ENCODE measurements around the gene CHST9.

DNA sequence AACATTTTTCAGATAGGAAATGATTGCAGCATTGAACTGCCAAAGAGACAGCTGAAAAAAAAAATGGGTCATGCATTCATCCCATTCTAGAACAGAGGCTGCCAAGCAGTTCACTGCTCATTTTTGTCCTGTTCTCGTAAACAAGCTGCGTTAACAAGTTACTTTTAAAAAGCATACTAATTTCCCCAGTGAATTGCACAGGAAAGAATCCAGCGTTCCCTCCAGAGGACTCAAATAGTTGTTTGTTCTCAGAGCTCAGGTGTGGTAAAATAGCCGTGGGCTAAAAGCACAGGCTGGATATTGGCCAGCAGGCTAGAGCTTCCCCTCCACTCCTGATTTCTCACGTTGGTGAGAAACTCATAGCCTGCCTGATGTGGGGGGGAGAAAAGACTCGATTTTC is 243.5 kb downstream of the CHST9 start:
- TF ChIP-seq, protein P1, sequence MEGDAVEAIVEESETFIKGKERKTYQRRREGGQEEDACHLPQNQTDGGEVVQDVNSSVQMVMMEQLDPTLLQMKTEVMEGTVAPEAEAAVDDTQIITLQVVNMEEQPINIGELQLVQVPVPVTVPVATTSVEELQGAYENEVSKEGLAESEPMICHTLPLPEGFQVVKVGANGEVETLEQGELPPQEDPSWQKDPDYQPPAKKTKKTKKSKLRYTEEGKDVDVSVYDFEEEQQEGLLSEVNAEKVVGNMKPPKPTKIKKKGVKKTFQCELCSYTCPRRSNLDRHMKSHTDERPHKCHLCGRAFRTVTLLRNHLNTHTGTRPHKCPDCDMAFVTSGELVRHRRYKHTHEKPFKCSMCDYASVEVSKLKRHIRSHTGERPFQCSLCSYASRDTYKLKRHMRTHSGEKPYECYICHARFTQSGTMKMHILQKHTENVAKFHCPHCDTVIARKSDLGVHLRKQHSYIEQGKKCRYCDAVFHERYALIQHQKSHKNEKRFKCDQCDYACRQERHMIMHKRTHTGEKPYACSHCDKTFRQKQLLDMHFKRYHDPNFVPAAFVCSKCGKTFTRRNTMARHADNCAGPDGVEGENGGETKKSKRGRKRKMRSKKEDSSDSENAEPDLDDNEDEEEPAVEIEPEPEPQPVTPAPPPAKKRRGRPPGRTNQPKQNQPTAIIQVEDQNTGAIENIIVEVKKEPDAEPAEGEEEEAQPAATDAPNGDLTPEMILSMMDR (optimal IDR thresholded peaks at IDR 0.05 in 1 of 3, IDR thresholded peaks at IDR 0.05 in 1 of 3, conservative IDR thresholded peaks at IDR 0.05 in 1 of 3; ENCODE audit: extremely low read depth in 1 of 3, insufficient read depth in 2 of 3, low read length in 3 of 3) = no peak
- no peak for TF ChIP-seq EZH2 (IDR thresholded peaks at IDR 0.05; ENCODE audit: low read length)

All from keratinocyte (primary cell).